HL-60 (cell line): ENCODE results near the gene SNX20.

Source experiments
- DNase-seq, 2 experiments: peaks; one replicate each; pipeline ENCODE4 v3.0.0-alpha.2; 2010 to 2020; ENCODE audit warnings: low read depth in 1 of 2, low spot score in 1 of 2
- H3K27ac ChIP-seq: fragments of 250-450 bp; sonication (Bioruptor Pico); replicated peaks from 2 replicates; pipeline ENCODE4 v1.5.1; 2020; ENCODE audit warnings: mild to moderate bottlenecking, moderate library complexity
- H3K27me3 ChIP-seq: fragments of 250-450 bp; sonication (Bioruptor Pico); 2 replicates; pipeline ENCODE4 v1.5.1; 2021; ENCODE audit warnings: mild to moderate bottlenecking, moderate library complexity; ENCODE audit not compliant: insufficient read depth, poor library complexity, severe bottlenecking
- H3K4me3 ChIP-seq: replicated peaks from 2 replicates; pipeline ENCODE4 v1.5.1; 2011; ENCODE audit warnings: mild to moderate bottlenecking, control low read depth, low read length; ENCODE audit not compliant: insufficient read depth
- GABPA ChIP-seq: IDR thresholded peaks from 2 replicates; pipeline ENCODE4 v1.6.1; 2012; ENCODE audit warnings: low read depth
- POLR2AphosphoS5 ChIP-seq: IDR thresholded peaks from 2 replicates; pipeline ENCODE4 v1.6.1; 2012; ENCODE audit warnings: low read depth
- SPI1 ChIP-seq: IDR thresholded peaks from 2 replicates; pipeline ENCODE4 v1.6.1; 2012; ENCODE audit warnings: low read depth, mild to moderate bottlenecking, borderline replicate concordance
- TF ChIP-seq, protein P1 (sequence below): IDR thresholded peaks from one replicate; pipeline ENCODE4 v1.5.1; 2011; ENCODE audit warnings: low read length, control low read depth, inconsistent platforms; ENCODE audit not compliant: insufficient read depth
- TF ChIP-seq, protein P2 (sequence below): IDR thresholded peaks from 2 replicates; pipeline ENCODE4 v1.6.1; 2012; ENCODE audit warnings: low read depth; ENCODE audit not compliant: insufficient replicate concordance

SNX20 gene

DNA sequence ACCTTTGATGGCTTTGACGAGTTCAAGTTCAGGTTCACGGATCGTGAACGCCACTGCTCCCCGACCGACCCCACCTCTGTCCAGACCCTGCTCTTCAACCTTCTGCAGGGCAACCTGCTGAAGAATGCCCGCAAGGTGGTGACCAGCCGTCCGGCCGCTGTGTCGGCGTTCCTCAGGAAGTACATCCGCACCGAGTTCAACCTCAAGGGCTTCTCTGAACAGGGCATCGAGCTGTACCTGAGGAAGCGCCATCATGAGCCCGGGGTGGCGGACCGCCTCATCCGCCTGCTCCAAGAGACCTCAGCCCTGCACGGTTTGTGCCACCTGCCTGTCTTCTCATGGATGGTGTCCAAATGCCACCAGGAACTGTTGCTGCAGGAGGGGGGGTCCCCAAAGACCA lies 29.9 kb upstream of the SNX20 start:
- no peak for DNase-seq
- no peak overlapping the region for H3K4me3 ChIP-seq
- no peak overlapping the region for H3K27ac ChIP-seq
- H3K27me3 ChIP-seq = no peaks in the 10 kb centered on the region
- TF ChIP-seq, protein P1, sequence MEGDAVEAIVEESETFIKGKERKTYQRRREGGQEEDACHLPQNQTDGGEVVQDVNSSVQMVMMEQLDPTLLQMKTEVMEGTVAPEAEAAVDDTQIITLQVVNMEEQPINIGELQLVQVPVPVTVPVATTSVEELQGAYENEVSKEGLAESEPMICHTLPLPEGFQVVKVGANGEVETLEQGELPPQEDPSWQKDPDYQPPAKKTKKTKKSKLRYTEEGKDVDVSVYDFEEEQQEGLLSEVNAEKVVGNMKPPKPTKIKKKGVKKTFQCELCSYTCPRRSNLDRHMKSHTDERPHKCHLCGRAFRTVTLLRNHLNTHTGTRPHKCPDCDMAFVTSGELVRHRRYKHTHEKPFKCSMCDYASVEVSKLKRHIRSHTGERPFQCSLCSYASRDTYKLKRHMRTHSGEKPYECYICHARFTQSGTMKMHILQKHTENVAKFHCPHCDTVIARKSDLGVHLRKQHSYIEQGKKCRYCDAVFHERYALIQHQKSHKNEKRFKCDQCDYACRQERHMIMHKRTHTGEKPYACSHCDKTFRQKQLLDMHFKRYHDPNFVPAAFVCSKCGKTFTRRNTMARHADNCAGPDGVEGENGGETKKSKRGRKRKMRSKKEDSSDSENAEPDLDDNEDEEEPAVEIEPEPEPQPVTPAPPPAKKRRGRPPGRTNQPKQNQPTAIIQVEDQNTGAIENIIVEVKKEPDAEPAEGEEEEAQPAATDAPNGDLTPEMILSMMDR = no peak
- TF ChIP-seq, protein P2, sequence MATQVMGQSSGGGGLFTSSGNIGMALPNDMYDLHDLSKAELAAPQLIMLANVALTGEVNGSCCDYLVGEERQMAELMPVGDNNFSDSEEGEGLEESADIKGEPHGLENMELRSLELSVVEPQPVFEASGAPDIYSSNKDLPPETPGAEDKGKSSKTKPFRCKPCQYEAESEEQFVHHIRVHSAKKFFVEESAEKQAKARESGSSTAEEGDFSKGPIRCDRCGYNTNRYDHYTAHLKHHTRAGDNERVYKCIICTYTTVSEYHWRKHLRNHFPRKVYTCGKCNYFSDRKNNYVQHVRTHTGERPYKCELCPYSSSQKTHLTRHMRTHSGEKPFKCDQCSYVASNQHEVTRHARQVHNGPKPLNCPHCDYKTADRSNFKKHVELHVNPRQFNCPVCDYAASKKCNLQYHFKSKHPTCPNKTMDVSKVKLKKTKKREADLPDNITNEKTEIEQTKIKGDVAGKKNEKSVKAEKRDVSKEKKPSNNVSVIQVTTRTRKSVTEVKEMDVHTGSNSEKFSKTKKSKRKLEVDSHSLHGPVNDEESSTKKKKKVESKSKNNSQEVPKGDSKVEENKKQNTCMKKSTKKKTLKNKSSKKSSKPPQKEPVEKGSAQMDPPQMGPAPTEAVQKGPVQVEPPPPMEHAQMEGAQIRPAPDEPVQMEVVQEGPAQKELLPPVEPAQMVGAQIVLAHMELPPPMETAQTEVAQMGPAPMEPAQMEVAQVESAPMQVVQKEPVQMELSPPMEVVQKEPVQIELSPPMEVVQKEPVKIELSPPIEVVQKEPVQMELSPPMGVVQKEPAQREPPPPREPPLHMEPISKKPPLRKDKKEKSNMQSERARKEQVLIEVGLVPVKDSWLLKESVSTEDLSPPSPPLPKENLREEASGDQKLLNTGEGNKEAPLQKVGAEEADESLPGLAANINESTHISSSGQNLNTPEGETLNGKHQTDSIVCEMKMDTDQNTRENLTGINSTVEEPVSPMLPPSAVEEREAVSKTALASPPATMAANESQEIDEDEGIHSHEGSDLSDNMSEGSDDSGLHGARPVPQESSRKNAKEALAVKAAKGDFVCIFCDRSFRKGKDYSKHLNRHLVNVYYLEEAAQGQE = no peak
- no peak for TF ChIP-seq SPI1
- TF ChIP-seq POLR2AphosphoS5 = no peak
- no peak for TF ChIP-seq GABPA

DNA sequence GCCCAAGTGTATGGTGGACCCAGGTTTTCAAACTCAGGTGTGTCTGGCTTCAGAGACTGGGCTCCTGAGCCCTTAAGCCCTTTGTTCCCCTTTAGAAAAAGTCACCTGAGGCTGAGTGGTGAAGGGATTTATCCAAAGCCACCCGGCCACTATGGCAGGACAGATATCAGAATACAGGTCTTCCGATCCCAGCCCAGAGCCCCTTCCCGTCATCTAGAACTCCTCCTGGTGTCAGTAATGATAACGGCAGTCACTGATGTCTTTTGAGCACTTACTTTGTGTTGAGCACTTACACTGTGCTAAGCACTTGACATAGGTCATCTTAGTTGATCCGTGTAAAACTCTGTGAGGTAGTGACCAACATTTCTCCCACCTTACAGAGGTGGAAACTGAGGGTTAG lies 28.9 kb upstream of the SNX20 start:
- DNase-seq = no peak
- no peaks in the 10 kb centered on the region for H3K27me3 ChIP-seq
- 0 out of 2 replicates have a peak overlapping the region, but pooled peaks have one; percentile 8 for H3K27ac ChIP-seq
- H3K4me3 ChIP-seq = no peak overlapping the region
- TF ChIP-seq POLR2AphosphoS5 = no peak
- TF ChIP-seq SPI1 = no peak
- TF ChIP-seq, protein P2 = no peak
- TF ChIP-seq, protein P1 = no peak
- no peak for TF ChIP-seq GABPA

DNA sequence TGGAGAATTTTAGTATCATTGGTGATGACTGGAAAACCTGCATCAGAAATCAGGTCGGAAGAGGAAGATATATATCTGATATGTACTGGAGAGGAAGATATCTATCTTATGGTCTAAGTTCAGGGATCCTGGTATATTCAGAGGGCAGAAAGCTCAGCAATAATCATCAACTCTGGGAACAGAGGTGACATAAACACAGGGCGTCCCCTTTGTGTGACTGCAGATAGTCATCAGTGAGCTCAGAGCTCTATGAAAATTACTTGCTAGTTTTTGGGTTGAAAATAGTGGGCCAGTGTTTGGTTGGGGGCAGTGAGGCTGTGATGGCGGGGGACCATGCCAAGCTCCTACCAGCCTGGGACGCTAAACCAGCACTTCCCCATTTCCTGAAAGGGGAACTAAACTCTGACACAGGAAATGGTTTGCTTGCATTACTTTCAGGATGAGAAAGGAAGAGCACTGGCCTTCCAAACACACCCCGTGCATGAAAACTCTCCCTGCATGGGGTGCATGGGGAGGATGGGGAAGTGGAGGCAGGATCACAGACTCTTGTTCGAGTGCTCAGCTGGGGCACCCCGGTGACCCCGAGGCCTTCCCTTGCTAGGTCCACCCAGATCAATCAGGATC lies 28.1 kb upstream of the SNX20 start:
- Histone ChIP-seq H3K4me3 (no peak overlapping the region), H3K27me3 (no peaks in the 10 kb centered on the region), H3K27ac (peak overlapping the region; percentile 49)
- DNase-seq = peak in 1 of 2 experiments; percentile 81
- TF ChIP-seq, protein P1 = no peak
- TF ChIP-seq GABPA = peak; percentile 18; the same call in 1 of the 2 replicates
- TF ChIP-seq POLR2AphosphoS5 = 0 out of 2 replicates have a peak, but pooled peaks have one; percentile 39
- TF ChIP-seq SPI1 = peak; percentile 99
- TF ChIP-seq, protein P2 = no peak
